Peyer's patch (tissue), 4 donors: ENCODE results near the gene AGA. TPM values are rescaled to one million over a fixed set of nuclear protein-coding genes. Genes with fewer than 3 reads are reported as not detected.

Source experiments
- DNase-seq, 3 donors: peaks; one replicate each; pipeline ENCODE4 v3.0.0-alpha.2; 2017 to 2019
- H3K27ac ChIP-seq, 4 donors: fragments of 200-600 bp; sonication (generic); one replicate each; pipeline ENCODE4 v1.5.1; 2016 to 2019
- H3K27me3 ChIP-seq, 2 donors: fragments of 200-600 bp; sonication (generic); one replicate each; pipeline ENCODE4 v1.5.1; 2019
- H3K36me3 ChIP-seq, 3 donors: fragments of 200-600 bp; sonication (generic); one replicate each; pipeline ENCODE4 v1.5.1; 2016 to 2019
- H3K4me1 ChIP-seq, 4 donors: fragments of 200-600 bp; sonication (generic); one replicate each; pipeline ENCODE4 v1.5.1; 2016 to 2019
- H3K4me3 ChIP-seq, 4 donors: fragments of 200-600 bp; sonication (generic); 1 replicate in 3 of 4; 2 replicates in 1 of 4; pipeline ENCODE4 v1.5.1; 2016 to 2019; ENCODE audit warnings: mild to moderate bottlenecking in 1 of 4
- H3K9me3 ChIP-seq, 4 donors: fragments of 200-600 bp; sonication (generic); one replicate each; pipeline ENCODE4 v1.5.1; 2016 to 2019; ENCODE audit warnings: mild to moderate bottlenecking in 1 of 4
- CTCF ChIP-seq, 6 experiments: fragments of 450-650 bp in 4 of 6; fragments of 200-600 bp in 2 of 6; sonication (generic) in 1 of 6; IDR thresholded peaks; one replicate each; pipeline ENCODE4 v1.5.1; 2017 to 2019; ENCODE audit warnings: antibody characterized with exemption in 6 of 6, mild to moderate bottlenecking in 3 of 6, moderate library complexity in 1 of 6
- POLR2A ChIP-seq, 2 donors: fragments of 450-650 bp; IDR thresholded peaks; one replicate each; pipeline ENCODE4 v1.5.1; 2017; ENCODE audit warnings: antibody characterized with exemption in 2 of 2, mild to moderate bottlenecking in 2 of 2, moderate library complexity in 2 of 2
- total RNA-seq, 4 donors: library from RNA; depleted of rRNA; stranded (reverse); fragments of >200 nt; gene quantifications; one replicate each; pipeline ENCODE4 v1.1.0, GENCODE V29; 2016

AGA gene
- total RNA-seq, 4 donors from 2014 or later = 11.2 to 18.8 (median 14.9) TPM

- H3K9me3 ChIP-seq = no peaks in the 10 kb centered on the region
- H3K36me3 ChIP-seq = no peaks in the 10 kb centered on the region
- H3K4me3 ChIP-seq = no peak overlapping the region
- H3K27ac ChIP-seq = no peak overlapping the region
- H3K4me1 ChIP-seq = no peaks in the 10 kb centered on the region
- no peak for DNase-seq
- no peaks in the 10 kb centered on the region for H3K27me3 ChIP-seq
- TF ChIP-seq POLR2A (IDR thresholded peaks at IDR 0.05) = no peak
- no peak for TF ChIP-seq CTCF (IDR thresholded peaks at IDR 0.05)
These were observed 31.7 kb downstream of the AGA start for GRCh38 chr4:177410566-177410965.

GRCh38 chr4:177408023-177408422 lies 34.2 kb downstream of the AGA start:
- H3K27me3 ChIP-seq = no peaks in the 10 kb centered on the region
- no peaks in the 10 kb centered on the region for H3K4me1 ChIP-seq
- H3K27ac ChIP-seq = no peak overlapping the region
- no peak for DNase-seq
- H3K9me3 ChIP-seq = no peaks in the 10 kb centered on the region
- H3K4me3 ChIP-seq = no peak overlapping the region
- H3K36me3 ChIP-seq = no peaks in the 10 kb centered on the region
- TF ChIP-seq CTCF (IDR thresholded peaks at IDR 0.05) (no peak), POLR2A (IDR thresholded peaks at IDR 0.05) (no peak)

GRCh38 chr4:177405508-177405907 lies 36.7 kb downstream of the AGA start:
- H3K27me3 ChIP-seq = no peaks in the 10 kb centered on the region
- DNase-seq = no peak
- no peaks in the 10 kb centered on the region for H3K36me3 ChIP-seq
- H3K4me1 ChIP-seq = peaks cover 0 to 7% (median 0%) of the 10 kb centered on the region in 4 donors
- no peak overlapping the region for H3K4me3 ChIP-seq
- H3K27ac ChIP-seq = no peak overlapping the region
- TF ChIP-seq POLR2A (IDR thresholded peaks at IDR 0.05) = no peak
- no peak for TF ChIP-seq CTCF (IDR thresholded peaks at IDR 0.05)
- H3K9me3 ChIP-seq = no peaks in the 10 kb centered on the region

- TF ChIP-seq CTCF (IDR thresholded peaks at IDR 0.05) (no peak), POLR2A (IDR thresholded peaks at IDR 0.05) (no peak)
- H3K27me3 ChIP-seq = no peaks in the 10 kb centered on the region
- DNase-seq = no peak
- peaks cover 0 to 7% (median 0%) of the 10 kb centered on the region in 4 donors for H3K4me1 ChIP-seq
- no peak overlapping the region for H3K4me3 ChIP-seq
- no peaks in the 10 kb centered on the region for H3K36me3 ChIP-seq
- no peak overlapping the region for H3K27ac ChIP-seq
- H3K9me3 ChIP-seq = no peaks in the 10 kb centered on the region
These were observed 37.3 kb downstream of the AGA start for GRCh38 chr4:177404986-177405385.

- Histone ChIP-seq H3K4me3 (no peak overlapping the region), H3K4me1 (peaks cover 0 to 7% (median 0%) of the 10 kb centered on the region in 4 donors), H3K36me3 (no peaks in the 10 kb centered on the region), H3K9me3 (no peaks in the 10 kb centered on the region), H3K27ac (no peak overlapping the region), H3K27me3 (no peaks in the 10 kb centered on the region)
- no peak for TF ChIP-seq CTCF (IDR thresholded peaks at IDR 0.05)
- no peak for TF ChIP-seq POLR2A (IDR thresholded peaks at IDR 0.05)
- DNase-seq = no peak
These were observed 37.9 kb downstream of the AGA start for GRCh38 chr4:177404342-177404741.

GRCh38 chr4:177403746-177404145 lies 38.5 kb downstream of the AGA start:
- no peaks in the 10 kb centered on the region for H3K27me3 ChIP-seq
- peaks cover 0 to 7% (median 0%) of the 10 kb centered on the region in 4 donors for H3K4me1 ChIP-seq
- no peaks in the 10 kb centered on the region for H3K9me3 ChIP-seq
- H3K27ac ChIP-seq = no peak overlapping the region
- DNase-seq = no peak
- no peak overlapping the region for H3K4me3 ChIP-seq
- no peaks in the 10 kb centered on the region for H3K36me3 ChIP-seq
- no peak for TF ChIP-seq CTCF (IDR thresholded peaks at IDR 0.05)
- TF ChIP-seq POLR2A (IDR thresholded peaks at IDR 0.05) = no peak
